ENCODE results near the gene MSANTD1.

The MSANTD1 gene

DNA sequence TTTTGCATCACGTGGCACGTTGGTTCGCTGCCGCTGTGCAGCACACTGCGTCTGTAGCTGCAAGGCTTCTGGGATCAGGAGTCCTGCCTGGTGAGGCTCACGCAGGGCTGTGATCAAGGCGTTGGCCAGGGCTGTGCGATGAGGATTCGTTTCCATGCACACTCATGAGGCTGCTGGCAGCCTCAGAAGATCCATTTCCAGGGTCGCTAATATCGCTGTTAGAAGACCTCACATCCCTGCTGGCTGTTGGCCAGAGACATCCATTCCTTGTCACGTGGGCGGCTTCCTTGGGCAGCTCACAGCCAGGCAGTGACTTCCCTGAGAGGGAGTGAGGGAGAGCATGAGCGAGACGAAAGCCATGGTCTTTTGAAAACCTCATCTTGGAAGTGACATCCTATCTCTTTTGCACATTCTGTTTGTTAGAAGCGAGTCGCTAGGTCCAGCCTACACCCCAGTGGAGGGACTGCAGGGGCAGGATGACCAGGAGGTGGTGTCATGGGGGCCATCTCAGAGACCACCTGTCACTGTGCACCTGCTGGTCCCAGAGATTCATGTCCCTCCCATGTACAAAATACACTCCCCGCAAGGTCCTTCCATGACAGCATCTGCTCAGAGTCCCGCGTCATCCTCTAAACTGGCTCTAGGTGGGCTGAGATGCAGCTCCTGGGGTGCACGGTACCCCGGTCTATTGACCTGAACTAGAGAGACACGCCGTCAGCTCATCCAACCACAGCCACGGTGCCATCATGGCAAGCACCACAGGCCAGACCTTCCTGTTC lies 56.1 kb downstream of the MSANTD1 start:
- DNase-seq: no peak

DNA sequence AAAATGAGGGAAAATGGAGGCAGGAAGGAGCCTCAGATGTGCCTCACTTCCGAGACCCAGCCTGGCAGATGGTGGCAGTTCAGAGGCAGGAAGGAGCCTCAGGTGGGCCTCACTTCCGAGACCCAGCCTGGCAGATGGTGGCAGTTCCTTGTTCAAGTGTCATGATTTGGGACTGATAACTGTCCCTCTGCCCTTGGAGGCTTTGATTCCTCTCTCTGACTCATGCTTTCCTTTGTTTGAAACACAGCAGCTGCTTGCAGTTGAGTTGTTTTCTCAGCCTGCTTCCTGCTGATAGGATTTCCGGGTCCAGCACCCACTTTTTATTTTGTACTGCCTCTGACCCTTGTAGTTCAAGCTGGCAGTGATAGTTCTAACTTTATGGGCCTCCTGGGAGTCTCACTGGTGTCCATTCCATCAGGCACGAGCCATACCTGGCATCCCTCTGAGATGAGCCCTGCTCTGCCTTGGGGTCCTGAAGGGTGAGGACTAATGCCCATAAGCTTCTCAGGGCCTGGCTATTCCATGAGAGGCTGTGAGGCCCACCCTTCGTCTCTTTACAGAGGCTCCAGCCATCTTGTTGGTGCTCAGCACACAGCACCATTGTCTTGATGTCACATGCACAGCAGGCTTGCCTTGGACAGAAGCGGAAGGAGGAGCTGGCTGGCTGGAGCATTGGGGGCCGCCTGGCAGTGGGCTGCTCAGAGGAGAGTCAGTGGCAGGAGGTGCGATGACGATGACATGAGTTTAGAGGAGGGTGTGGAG lies 56.8 kb downstream of the MSANTD1 start:
- no peak for DNase-seq
